Measurements from ENCODE around the gene CREB3L2.
A peak's percentile ranks its signal among the peaks of the same experiment; 100 is the strongest.

The CREB3L2 gene

GRCh38 chr7:137950967-137951366 is 50.9 kb downstream of the CREB3L2 start:
- DNase-seq (ENCODE audit: low spot score), result no peak

- no peak for DNase-seq (ENCODE audit: low spot score)
Measured at GRCh38 chr7:137950263-137950621, 51.6 kb downstream of the CREB3L2 start.

- DNase-seq (ENCODE audit: low spot score), result no peak
Measured at GRCh38 chr7:137949416-137950262, 52.2 kb downstream of the CREB3L2 start.

- no peak for DNase-seq (ENCODE audit: low spot score)
Measured at GRCh38 chr7:137948845-137949330, 53.0 kb downstream of the CREB3L2 start.

- no peak for DNase-seq (ENCODE audit: low spot score)
Measured at GRCh38 chr7:137948083-137948844, 53.6 kb downstream of the CREB3L2 start.

- no peak for DNase-seq (ENCODE audit: low spot score)
Measured at GRCh38 chr7:137947046-137947445, 54.8 kb downstream of the CREB3L2 start.

- no peak for DNase-seq (ENCODE audit: low spot score)
Measured at GRCh38 chr7:137946011-137946410, 55.9 kb downstream of the CREB3L2 start.

- DNase-seq (ENCODE audit: low spot score), result no peak
Measured at GRCh38 chr7:137944168-137944567, 57.7 kb downstream of the CREB3L2 start.

- DNase-seq (ENCODE audit: low spot score), result no peak
Measured at GRCh38 chr7:137943132-137943551, 58.7 kb downstream of the CREB3L2 start.

GRCh38 chr7:137942484-137943115 is 59.3 kb downstream of the CREB3L2 start:
- DNase-seq (ENCODE audit: low spot score), result no peak

GRCh38 chr7:137940656-137941518 is 61.0 kb downstream of the CREB3L2 start:
- DNase-seq (ENCODE audit: low spot score), result no peak

- no peak for DNase-seq (ENCODE audit: low spot score)
Measured at GRCh38 chr7:137940218-137940617, 61.7 kb downstream of the CREB3L2 start.

GRCh38 chr7:137937202-137937560 is 64.7 kb downstream of the CREB3L2 start:
- no peak for DNase-seq (ENCODE audit: low spot score)

GRCh38 chr7:137936509-137937201 is 65.2 kb downstream of the CREB3L2 start:
- DNase-seq (ENCODE audit: low spot score), result no peak

GRCh38 chr7:137935884-137936508 is 65.9 kb downstream of the CREB3L2 start:
- DNase-seq (ENCODE audit: low spot score), result peak; percentile 71

GRCh38 chr7:137934941-137935883 is 66.7 kb downstream of the CREB3L2 start:
- DNase-seq (ENCODE audit: low spot score), result no peak

- DNase-seq (ENCODE audit: low spot score), result no peak
Measured at GRCh38 chr7:137934176-137934826, 67.6 kb downstream of the CREB3L2 start.

- DNase-seq (ENCODE audit: low spot score), result no peak
Measured at GRCh38 chr7:137933270-137934017, 68.4 kb downstream of the CREB3L2 start.
